ENCODE measurements around the gene CSF3R.
A peak's percentile ranks its signal among the peaks of the same experiment; 100 is the strongest.

CSF3R gene

GRCh38 chr1:36516372-36517010, 33.8 kb upstream of the CSF3R start:
- H3K4me3 Mint-ChIP-seq, result no peak overlapping the region
- peaks cover 11% of the 10 kb centered on the region for H3K4me1 Mint-ChIP-seq
- H3K9me3 Mint-ChIP-seq, result no peaks in the 10 kb centered on the region
- peak; percentile 74 to 86 (median 79) for TF ChIP-seq CTCF (IDR thresholded peaks at IDR 0.05; ENCODE audit: unreplicated experiment in 3 of 3)
- H3K27ac Mint-ChIP-seq, result no peak overlapping the region
- no peaks in the 10 kb centered on the region for H3K36me3 Mint-ChIP-seq (ENCODE audit: low read depth)
- peaks cover 8% of the 10 kb centered on the region for H3K27me3 Mint-ChIP-seq (ENCODE audit: low read depth)

DNA sequence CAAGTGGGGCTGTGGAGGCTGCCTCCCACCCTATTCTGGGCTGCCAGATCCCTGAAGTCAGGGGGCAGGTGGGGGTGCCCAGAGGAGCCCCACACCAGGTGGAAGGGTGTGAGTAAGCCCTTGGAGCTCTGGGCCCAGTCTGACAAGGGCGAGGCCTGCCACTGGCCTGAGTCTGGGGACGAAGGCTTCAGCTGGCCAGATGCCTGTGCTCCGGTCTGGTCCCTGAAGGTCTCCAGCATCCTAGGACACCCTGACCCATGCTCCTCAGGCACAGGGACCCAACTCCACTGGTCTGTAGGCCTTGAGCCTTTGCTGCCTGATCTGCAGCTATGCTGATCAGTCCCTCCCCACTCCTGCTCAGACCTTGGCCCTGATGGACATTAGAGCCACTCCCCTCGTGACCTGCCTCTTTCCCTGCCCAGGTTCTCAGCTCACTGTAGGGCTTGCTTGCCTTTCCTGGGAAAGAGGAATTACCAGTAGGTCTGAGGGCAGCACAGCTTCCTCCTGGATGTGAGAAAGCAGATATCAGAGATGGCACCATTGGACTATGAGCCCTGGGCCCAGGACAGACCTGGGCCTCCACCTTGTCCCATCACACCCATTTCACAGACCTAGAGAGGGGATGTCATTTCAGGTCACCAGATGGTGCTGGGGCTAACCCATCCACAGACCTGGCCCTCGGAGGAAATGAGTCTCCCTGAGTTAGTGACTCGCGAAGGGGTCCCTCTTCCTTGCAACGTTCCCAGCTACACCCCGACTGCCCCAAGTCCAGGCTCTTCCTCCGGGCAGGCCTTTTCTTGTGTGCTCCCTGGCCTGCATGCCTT, 32.8 kb upstream of the CSF3R start:
- H3K27me3 Mint-ChIP-seq (ENCODE audit: low read depth), result peaks cover 8% of the 10 kb centered on the region
- H3K36me3 Mint-ChIP-seq (ENCODE audit: low read depth), result no peaks in the 10 kb centered on the region
- H3K27ac Mint-ChIP-seq, result no peak overlapping the region
- TF ChIP-seq CTCF (IDR thresholded peaks at IDR 0.05; ENCODE audit: unreplicated experiment in 3 of 3), result no peak
- no peaks in the 10 kb centered on the region for H3K9me3 Mint-ChIP-seq
- no peak overlapping the region for H3K4me3 Mint-ChIP-seq
- peaks cover 11% of the 10 kb centered on the region for H3K4me1 Mint-ChIP-seq

DNA sequence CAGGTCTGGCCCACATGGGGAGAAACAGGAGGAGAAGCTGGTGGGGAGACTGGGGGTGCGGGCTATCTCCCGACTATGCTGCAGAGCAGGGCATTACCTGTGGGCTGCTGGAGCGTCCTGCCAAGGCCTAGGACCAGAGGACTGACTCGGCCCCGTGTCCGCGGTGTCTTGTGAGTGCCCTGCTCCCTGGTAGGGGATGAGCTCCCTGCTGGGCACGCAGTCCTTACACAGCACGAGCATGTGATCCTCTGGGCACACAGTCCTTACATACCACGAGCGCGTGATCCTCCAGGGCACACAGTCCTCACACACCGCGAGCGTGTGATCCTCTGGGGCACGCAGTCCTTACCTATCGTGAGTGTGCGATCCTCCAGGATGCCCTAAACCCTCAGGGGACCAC, 31.8 kb upstream of the CSF3R start:
- no peaks in the 10 kb centered on the region for H3K9me3 Mint-ChIP-seq
- H3K27ac Mint-ChIP-seq, result no peak overlapping the region
- no peak for TF ChIP-seq CTCF (IDR thresholded peaks at IDR 0.05; ENCODE audit: unreplicated experiment in 3 of 3)
- peaks cover 10% of the 10 kb centered on the region for H3K4me1 Mint-ChIP-seq
- no peaks in the 10 kb centered on the region for H3K36me3 Mint-ChIP-seq (ENCODE audit: low read depth)
- no peak overlapping the region for H3K4me3 Mint-ChIP-seq
- peaks cover 8% of the 10 kb centered on the region for H3K27me3 Mint-ChIP-seq (ENCODE audit: low read depth)

GRCh38 chr1:36513676-36514473, 31.2 kb upstream of the CSF3R start:
- no peak for TF ChIP-seq CTCF (IDR thresholded peaks at IDR 0.05; ENCODE audit: unreplicated experiment in 3 of 3)
- Mint-ChIP-seq H3K4me1 (peaks cover 5% of the 10 kb centered on the region), H3K27me3 (ENCODE audit: low read depth) (peaks cover 8% of the 10 kb centered on the region), H3K36me3 (ENCODE audit: low read depth) (no peaks in the 10 kb centered on the region), H3K27ac (peak overlapping the region in 1 of 3 experiments; percentile 30), H3K4me3 (no peak overlapping the region), H3K9me3 (no peaks in the 10 kb centered on the region)

DNA sequence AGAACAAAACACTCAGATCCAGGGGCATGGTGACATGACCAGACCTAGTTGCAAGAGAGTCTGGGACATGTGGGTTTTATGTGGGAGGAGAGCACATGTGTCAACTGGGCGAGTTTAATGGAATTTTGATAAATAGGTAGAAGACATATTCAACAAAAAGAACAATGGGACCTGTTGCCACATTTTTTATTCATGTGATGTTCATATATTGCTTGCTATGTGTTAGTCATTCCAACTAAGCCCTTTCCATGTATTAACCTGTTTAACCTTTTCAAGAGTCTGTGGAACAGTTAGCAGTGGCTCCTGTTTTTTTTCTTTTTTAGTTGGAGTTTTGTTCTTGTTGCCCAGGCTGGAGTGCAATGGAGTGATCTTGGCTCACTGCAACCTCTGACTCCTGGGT, 30.1 kb upstream of the CSF3R start:
- Mint-ChIP-seq H3K27ac (no peak overlapping the region), H3K4me1 (peaks cover 5% of the 10 kb centered on the region), H3K27me3 (ENCODE audit: low read depth) (peaks cover 8% of the 10 kb centered on the region), H3K36me3 (ENCODE audit: low read depth) (no peaks in the 10 kb centered on the region), H3K9me3 (no peaks in the 10 kb centered on the region), H3K4me3 (no peak overlapping the region)
- TF ChIP-seq CTCF (IDR thresholded peaks at IDR 0.05; ENCODE audit: unreplicated experiment in 3 of 3), result no peak

All from nephron (organoid).